VCaP (cell line): ENCODE measurements around the gene BICRA.

Experiments
- H3K27ac ChIP-seq: fragments of 450-650 bp; 2 replicates; pipeline ENCODE4 v1.5.1; 2017
- TF ChIP-seq, protein P1 (sequence below): fragments of 450-650 bp; conservative IDR thresholded peaks from 2 replicates; pipeline ENCODE4 v1.5.1; 2017; ENCODE audit warnings: mild to moderate bottlenecking, moderate library complexity

Gene BICRA

GRCh38 chr19:47573071-47574026 is 35.6 kb upstream of the BICRA start, which contains the start of gene ZNF541:
ZNF541 (minus strand) TSS chr19:47573148; CDS start chr19:47555856, 17,292 bp downstream.
- TF ChIP-seq, protein P1, sequence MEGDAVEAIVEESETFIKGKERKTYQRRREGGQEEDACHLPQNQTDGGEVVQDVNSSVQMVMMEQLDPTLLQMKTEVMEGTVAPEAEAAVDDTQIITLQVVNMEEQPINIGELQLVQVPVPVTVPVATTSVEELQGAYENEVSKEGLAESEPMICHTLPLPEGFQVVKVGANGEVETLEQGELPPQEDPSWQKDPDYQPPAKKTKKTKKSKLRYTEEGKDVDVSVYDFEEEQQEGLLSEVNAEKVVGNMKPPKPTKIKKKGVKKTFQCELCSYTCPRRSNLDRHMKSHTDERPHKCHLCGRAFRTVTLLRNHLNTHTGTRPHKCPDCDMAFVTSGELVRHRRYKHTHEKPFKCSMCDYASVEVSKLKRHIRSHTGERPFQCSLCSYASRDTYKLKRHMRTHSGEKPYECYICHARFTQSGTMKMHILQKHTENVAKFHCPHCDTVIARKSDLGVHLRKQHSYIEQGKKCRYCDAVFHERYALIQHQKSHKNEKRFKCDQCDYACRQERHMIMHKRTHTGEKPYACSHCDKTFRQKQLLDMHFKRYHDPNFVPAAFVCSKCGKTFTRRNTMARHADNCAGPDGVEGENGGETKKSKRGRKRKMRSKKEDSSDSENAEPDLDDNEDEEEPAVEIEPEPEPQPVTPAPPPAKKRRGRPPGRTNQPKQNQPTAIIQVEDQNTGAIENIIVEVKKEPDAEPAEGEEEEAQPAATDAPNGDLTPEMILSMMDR = no peak
- peak within 1 kb of the TSS; percentile 11; the same call in 1 of the 2 replicates for H3K27ac ChIP-seq

DNA sequence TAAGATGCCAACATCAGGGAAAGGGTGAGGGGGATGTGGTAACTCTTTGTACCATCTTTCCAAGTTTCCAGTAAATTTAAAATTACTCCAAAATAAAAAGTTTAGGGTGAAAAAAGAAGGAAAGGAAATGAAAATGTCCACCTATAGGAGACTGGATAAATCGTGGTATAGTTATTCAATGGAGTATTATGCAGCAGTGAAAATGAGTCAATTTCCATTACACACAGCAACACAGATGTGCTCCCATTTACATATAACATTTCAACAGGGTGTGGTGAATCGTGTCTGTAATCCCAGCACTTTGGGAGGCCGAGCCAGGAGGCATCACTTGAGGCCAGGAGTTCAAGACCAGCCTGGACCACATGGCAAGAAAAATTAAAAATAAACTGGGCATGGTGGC is 28.5 kb upstream of the BICRA start:
- peak overlapping the region; percentile 94 for H3K27ac ChIP-seq
- TF ChIP-seq, protein P1 = no peak

DNA sequence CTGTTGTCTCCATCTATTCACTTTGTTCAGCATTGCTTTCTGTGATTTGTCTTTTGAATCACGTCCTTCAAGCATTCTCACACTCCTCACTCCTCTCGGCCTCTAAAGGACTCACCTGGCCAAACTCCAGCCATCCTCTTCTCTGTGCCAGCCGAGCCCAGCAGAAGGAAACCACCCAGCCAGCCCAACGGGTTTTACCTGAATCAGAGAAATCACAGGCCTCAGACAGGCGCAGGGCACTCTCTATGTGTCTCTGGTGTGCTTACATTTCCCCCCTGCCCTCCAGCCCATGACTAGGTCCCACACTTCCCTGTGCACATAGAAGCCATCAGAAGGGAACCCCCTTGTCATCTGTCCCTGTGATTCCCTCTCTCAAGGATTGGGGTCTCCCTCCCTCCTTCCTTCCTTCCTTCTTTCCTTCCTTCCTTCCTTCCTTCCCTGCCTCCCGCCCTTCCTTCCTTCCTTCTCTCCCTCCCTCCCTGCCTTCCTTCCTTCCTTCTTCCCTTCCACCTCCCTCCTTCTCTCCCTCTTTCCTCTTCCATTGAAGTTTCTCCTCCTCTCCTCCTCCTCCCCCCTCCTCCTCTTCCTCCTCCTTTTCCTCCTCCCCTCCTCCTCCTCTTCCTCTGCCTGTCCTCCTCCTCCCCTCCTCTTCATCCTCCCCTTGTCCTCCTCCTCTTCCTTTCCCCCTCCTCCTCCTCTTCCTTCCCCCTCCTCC is 27.2 kb upstream of the BICRA start:
- TF ChIP-seq, protein P1 = no peak
- H3K27ac ChIP-seq = peak overlapping the region; percentile 94

- TF ChIP-seq, protein P1 = no peak
- H3K27ac ChIP-seq = peak overlapping the region; percentile 94
Measured at GRCh38 chr19:47582320-47582909, 26.5 kb upstream of the BICRA start.

DNA sequence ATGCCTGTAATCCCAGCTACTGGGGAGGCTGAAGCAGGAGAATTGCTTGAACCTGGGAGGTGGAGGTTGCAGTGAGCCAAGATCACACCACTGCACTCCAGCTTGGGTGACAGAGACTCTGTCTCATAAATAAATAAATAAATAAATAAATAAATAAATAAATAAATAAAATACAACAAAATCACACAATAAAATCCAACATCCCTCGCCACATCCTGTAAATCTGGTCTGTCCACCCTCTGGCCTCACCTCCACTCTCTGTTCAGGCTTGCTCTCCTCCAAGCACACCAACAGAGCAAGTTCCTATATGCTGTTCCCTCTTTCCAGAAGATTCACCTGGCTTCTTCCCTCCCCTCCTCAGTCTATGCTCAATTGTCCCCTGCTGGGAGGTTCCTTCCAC is 25.8 kb upstream of the BICRA start:
- H3K27ac ChIP-seq = peak overlapping the region; percentile 94

GRCh38 chr19:47587295-47587694 is 21.6 kb upstream of the BICRA start:
- H3K27ac ChIP-seq = no peak overlapping the region

DNA sequence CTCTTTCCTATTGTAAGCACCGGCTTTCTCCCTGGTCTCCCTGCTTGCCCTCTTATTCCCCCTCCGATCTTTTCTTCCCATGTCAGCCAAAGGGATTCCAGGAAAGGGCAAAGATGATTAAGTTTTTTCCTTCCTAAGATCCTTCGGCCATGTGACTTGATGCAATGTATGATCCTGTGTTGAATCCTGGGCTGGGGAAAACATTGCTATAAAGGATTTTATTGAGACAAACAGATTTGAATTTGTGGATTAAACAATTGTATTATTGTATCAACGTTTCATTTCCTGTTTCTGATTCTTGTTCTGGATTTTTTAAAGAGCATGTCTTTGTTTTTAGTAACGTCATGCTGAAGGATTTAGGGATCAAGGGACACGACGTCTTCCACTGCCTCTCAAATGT is 19.1 kb upstream of the BICRA start:
- TF ChIP-seq, protein P1 = no peak

More at GRCh38 chr19:47587295-47587694, 21.6 kb upstream of the BICRA start:
- TF ChIP-seq, protein P1 = no peak

More for the DNA sequence above, 19.1 kb upstream of the BICRA start:
- no peak overlapping the region for H3K27ac ChIP-seq
